ENCODE data around the gene C1orf167.

The C1orf167 gene

GRCh38 chr1:11727119-11727518 lies 34.9 kb upstream of the C1orf167 start:
- H3K27me3 Mint-ChIP-seq (ENCODE audit: low read depth), result peaks cover 6% of the 10 kb centered on the region
- H3K36me3 Mint-ChIP-seq (ENCODE audit: low read depth), result no peaks in the 10 kb centered on the region
- no peaks in the 10 kb centered on the region for H3K9me3 Mint-ChIP-seq
- TF ChIP-seq CTCF (IDR thresholded peaks at IDR 0.05; ENCODE audit: unreplicated experiment in 3 of 3), result no peak
- no peak overlapping the region for H3K27ac Mint-ChIP-seq
- peaks cover 24% of the 10 kb centered on the region for H3K4me1 Mint-ChIP-seq
- no peak overlapping the region for H3K4me3 Mint-ChIP-seq

- no peak for TF ChIP-seq CTCF (IDR thresholded peaks at IDR 0.05; ENCODE audit: unreplicated experiment in 3 of 3)
- Mint-ChIP-seq H3K4me1 (peaks cover 29% of the 10 kb centered on the region), H3K9me3 (no peaks in the 10 kb centered on the region), H3K27me3 (ENCODE audit: low read depth) (peaks cover 3% of the 10 kb centered on the region), H3K27ac (no peak overlapping the region), H3K4me3 (no peak overlapping the region), H3K36me3 (ENCODE audit: low read depth) (no peaks in the 10 kb centered on the region)
Measured at GRCh38 chr1:11728126-11728806, 33.7 kb upstream of the C1orf167 start.

GRCh38 chr1:11729155-11729497 lies 32.9 kb upstream of the C1orf167 start:
- TF ChIP-seq CTCF (IDR thresholded peaks at IDR 0.05; ENCODE audit: unreplicated experiment in 3 of 3), result no peak
- Mint-ChIP-seq H3K4me3 (no peak overlapping the region), H3K27me3 (ENCODE audit: low read depth) (peaks cover 3% of the 10 kb centered on the region), H3K9me3 (no peaks in the 10 kb centered on the region), H3K4me1 (peaks cover 29% of the 10 kb centered on the region), H3K36me3 (ENCODE audit: low read depth) (no peaks in the 10 kb centered on the region), H3K27ac (peak overlapping the region in 1 of 3 experiments; percentile 83)

- H3K4me3 Mint-ChIP-seq, result peak overlapping the region; percentile 24 to 60 (median 32)
- peaks cover 3% of the 10 kb centered on the region for H3K27me3 Mint-ChIP-seq (ENCODE audit: low read depth)
- peaks cover 29% of the 10 kb centered on the region for H3K4me1 Mint-ChIP-seq
- no peaks in the 10 kb centered on the region for H3K9me3 Mint-ChIP-seq
- H3K27ac Mint-ChIP-seq, result peak overlapping the region; percentile 71 to 83 (median 79)
- H3K36me3 Mint-ChIP-seq (ENCODE audit: low read depth), result no peaks in the 10 kb centered on the region
- TF ChIP-seq CTCF (IDR thresholded peaks at IDR 0.05; ENCODE audit: unreplicated experiment in 3 of 3), result no peak
Measured at GRCh38 chr1:11729498-11730428, 32.2 kb upstream of the C1orf167 start.

- TF ChIP-seq CTCF (IDR thresholded peaks at IDR 0.05; ENCODE audit: unreplicated experiment in 3 of 3), result no peak
- Mint-ChIP-seq H3K4me3 (peak overlapping the region in 2 of 3 experiments; percentile 6 to 32), H3K9me3 (no peaks in the 10 kb centered on the region), H3K27ac (peak overlapping the region; percentile 71 to 83 (median 79)), H3K4me1 (peaks cover 33% of the 10 kb centered on the region), H3K27me3 (ENCODE audit: low read depth) (peaks cover 3% of the 10 kb centered on the region), H3K36me3 (ENCODE audit: low read depth) (no peaks in the 10 kb centered on the region)
Measured at GRCh38 chr1:11730429-11730891, 31.5 kb upstream of the C1orf167 start.
